GM10266 (cell line): Measurements from ENCODE around the gene CMTM5.
A peak's percentile ranks its signal among the peaks of the same experiment; 100 is the strongest.

Experiments used
- DNase-seq: peaks from one replicate; pipeline ENCODE4 v3.0.0; 2012; ENCODE audit errors: extremely low spot score
- CTCF ChIP-seq: IDR thresholded peaks from 2 replicates; pipeline ENCODE4 v1.5.1; 2012; ENCODE audit warnings: mild to moderate bottlenecking, low read depth; ENCODE audit not compliant: control insufficient read depth, insufficient read depth; ENCODE audit errors: missing control alignments

Gene CMTM5

GRCh38 chr14:23379366-23380196, 2.7 kb downstream of the CMTM5 start:
- peak; percentile 81 for DNase-seq
- TF ChIP-seq CTCF: peak; percentile 94

GRCh38 chr14:23380197-23380914, 3.5 kb downstream of the CMTM5 start:
- no peak for TF ChIP-seq CTCF
- DNase-seq: no peak

- no peak for DNase-seq
- TF ChIP-seq CTCF: no peak
Measured at GRCh38 chr14:23380976-23381375, 4.1 kb downstream of the CMTM5 start.

GRCh38 chr14:23381871-23382270, 5.0 kb downstream of the CMTM5 start:
- no peak for DNase-seq
- TF ChIP-seq CTCF: no peak

GRCh38 chr14:23382276-23382675, 5.4 kb downstream of the CMTM5 start:
- TF ChIP-seq CTCF: no peak
- DNase-seq: no peak

- no peak for TF ChIP-seq CTCF
Measured at GRCh38 chr14:23382731-23383440, 6.0 kb downstream of the CMTM5 start.

More at GRCh38 chr14:23382731-23383440, 6.0 kb downstream of the CMTM5 start:
- DNase-seq: no peak
